Left ventricle myocardium superior (tissue), 1 donor: ENCODE measurements around the gene CTIF. TPM values are rescaled to one million over a fixed set of nuclear protein-coding genes. Genes with fewer than 3 reads are reported as not detected.
A peak's percentile ranks its signal among the peaks of the same experiment; 100 is the strongest.

ENCODE experiments used
- ATAC-seq: fragments of 200-7000 bp; cut with Tn5 transposase; one replicate; pipeline ENCODE4 v1.9.1; 2020; ENCODE audit warnings: mild to moderate bottlenecking, moderate library complexity
- DNase-seq: peaks from one replicate; pipeline ENCODE4 v3.0.0-alpha.2; 2020
- intact Hi-C: fragments of 100-400 bp; cut with micrococcal nuclease; formaldehyde crosslinking; loops from one replicate; pipeline ENCODE4 v1.11.0; 2022
- total RNA-seq: library from RNA; stranded (reverse); fragmentation: NEBNext Ultra II Directional; extraction: Animal tissue kit (Norgen Biotek cat#: 25700); gene quantifications from one replicate; pipeline ENCODE4 v1.2.1, GENCODE V29; 2021
- donor health status: DM: no; HTN: yes; CAD: no; lungs with severe emphysema.

The CTIF gene
- total RNA-seq, 1 donor from 2014 or later: 59.9 TPM

GRCh38 chr18:48819781-48820482, 281.1 kb downstream of the CTIF start:
- intact Hi-C loops: no loop called here
- no peak for DNase-seq
- ATAC-seq: peak; percentile 2

DNA sequence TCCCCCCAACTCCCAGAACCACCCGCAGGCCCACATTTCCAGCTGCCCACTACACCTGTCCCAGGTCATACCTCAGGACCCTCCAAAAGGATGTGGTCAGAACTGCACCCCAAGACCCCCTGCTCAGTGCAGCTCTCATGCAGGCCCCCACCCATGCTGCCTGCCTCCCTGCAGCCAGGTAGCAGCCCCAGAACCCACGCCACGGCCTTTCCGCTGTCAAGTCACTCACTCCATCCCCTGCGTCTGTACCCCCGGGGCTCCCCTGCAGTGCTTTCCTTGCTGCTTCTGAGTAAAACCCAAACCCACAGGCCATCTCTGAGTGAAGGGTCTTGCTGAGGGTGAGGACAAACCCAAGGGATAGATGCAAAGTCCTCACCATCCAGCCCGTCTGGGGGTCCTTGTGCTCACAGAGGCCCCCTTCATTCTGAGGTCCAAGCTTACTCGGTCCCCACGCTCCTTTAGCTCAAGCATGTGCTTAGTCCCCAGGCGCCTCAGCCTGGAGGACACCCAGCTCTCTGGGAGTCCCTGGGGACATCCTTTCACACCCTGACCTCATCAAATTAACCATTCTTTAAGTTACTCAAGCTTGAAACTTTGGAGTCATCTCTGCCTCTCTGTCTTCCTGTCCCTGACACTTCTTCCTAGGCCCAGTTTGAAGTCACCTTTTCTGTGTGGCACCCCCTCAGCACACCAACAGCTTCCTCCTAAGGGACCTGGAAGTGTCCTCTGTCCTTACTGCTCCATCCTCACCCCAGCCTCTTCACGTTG, 281.8 kb downstream of the CTIF start:
- intact Hi-C loops: no loop called here
- DNase-seq (no peak), ATAC-seq (no peak)

DNA sequence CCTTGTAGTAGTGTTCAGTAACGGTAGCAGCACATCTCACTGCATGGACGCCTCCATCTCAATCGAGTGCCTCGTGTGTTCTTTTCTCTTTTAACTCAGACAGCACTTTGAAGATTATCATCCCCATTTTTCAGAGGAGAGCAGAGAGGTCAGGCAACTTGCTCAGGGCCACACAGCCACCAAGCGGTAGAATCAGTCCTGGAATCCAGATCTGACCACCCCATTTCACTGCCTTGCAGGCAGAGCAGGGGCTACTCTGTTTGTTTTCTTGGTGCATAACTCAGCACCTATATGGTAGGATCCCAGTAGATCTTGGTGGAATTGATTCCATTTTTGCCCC, 282.4 kb downstream of the CTIF start:
- intact Hi-C loops: no loop called here
- ATAC-seq (no peak), DNase-seq (no peak)

DNA sequence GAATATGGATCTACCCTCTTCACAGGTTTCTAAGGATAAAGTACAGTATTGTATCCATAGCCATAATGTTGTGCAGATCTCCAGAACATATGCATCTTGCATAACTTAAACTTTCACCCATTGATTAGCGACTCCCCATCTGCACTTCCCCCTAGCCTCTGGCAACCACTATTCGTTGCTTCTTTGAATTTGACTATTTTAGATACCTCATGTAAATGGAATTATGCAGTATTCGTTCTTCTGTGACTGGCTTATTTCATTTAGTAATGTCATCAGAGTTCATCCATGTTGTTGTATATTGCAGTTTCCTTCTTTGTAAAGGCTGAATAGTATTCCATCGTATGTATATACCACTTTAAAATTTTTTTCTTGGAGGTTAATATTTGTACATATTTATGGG, 283.0 kb downstream of the CTIF start:
- no peak for ATAC-seq
- intact Hi-C loops: no loop called here
- DNase-seq: no peak

DNA sequence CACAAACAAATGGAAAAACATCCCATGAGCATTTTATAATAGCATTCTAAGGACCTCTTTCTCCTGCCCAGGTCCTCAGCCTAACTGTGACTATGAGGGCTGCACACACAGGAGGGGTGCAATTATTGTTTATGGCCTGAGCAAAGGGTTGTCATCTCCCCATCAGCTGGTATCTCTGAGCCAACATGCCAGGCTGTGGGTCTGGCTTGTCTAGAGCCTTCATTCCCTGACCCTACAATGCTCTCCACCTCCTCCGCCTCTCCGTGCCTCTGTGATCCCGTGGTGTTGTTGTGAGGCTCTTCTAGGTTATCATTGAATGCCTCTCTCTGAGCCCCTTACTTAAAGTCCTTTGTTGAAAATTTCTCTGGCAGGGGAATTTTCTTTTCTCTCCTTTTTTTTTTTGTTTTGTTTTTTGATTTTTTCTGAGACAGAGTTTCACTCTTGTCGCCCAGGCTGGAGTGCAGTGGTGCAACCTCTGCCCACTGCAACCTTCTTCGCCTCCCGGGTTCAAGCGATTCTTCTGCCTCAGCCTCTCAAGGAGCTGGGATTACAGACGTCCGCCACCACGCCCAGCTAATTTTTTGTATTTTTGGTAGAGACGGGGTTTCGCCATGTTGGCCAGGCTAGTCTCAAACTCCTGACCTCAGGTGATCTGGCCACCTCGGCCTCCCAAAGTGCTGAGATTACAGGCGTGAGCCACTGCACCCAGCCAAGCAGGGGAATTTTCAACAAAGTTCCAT, 285.6 kb downstream of the CTIF start:
- no peak for DNase-seq
- intact Hi-C loops: no loop called here

DNA sequence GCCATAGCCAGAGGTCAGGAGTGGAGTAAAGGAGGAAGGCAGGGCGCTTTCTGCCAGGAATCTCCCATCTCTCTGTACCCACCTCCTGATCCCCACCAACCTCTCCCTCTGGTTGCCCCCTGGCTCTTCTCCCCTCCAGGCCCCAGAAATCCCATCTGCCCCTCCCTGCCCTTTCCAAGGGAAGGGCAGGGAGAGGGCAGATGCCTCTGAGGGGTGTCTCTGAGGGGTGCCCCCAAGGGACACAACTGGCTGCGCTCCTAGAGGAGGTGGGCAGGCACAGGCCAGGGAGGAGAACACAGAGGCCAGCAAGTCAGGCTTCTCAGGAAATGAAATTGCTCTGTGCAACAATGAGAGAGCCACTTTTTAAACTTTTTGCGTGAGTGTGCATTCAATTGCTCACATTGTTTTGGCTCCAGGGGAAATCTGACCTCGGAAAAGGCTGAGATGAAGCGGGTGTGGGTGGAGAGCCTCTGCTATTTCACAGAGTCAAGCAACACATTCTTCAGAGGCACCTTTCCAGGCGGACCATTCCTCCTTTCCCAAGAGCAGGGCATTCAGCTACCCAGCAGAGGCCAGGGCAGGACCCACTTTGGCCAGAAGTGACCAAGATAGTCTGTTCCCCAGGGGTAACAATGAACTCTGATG, 286.4 kb downstream of the CTIF start:
- ATAC-seq: peak; percentile 33
- no peak for DNase-seq
- intact Hi-C loops: no loop called here

More for the DNA sequence above, 285.6 kb downstream of the CTIF start:
- no peak for ATAC-seq

GRCh38 chr18:48826271-48826670, 287.4 kb downstream of the CTIF start:
- DNase-seq (no peak), ATAC-seq (no peak)
- intact Hi-C loops: no loop called here

GRCh38 chr18:48826806-48827205, 288.0 kb downstream of the CTIF start:
- no peak for DNase-seq
- ATAC-seq: no peak
- intact Hi-C loops: no loop called here

- intact Hi-C loops: no loop called here
- ATAC-seq (peak; percentile 63), DNase-seq (no peak)
Observed at GRCh38 chr18:48827291-48828193, 288.7 kb downstream of the CTIF start.

- intact Hi-C loops: no loop called here
Observed at GRCh38 chr18:48828194-48828545, 289.3 kb downstream of the CTIF start.

DNA sequence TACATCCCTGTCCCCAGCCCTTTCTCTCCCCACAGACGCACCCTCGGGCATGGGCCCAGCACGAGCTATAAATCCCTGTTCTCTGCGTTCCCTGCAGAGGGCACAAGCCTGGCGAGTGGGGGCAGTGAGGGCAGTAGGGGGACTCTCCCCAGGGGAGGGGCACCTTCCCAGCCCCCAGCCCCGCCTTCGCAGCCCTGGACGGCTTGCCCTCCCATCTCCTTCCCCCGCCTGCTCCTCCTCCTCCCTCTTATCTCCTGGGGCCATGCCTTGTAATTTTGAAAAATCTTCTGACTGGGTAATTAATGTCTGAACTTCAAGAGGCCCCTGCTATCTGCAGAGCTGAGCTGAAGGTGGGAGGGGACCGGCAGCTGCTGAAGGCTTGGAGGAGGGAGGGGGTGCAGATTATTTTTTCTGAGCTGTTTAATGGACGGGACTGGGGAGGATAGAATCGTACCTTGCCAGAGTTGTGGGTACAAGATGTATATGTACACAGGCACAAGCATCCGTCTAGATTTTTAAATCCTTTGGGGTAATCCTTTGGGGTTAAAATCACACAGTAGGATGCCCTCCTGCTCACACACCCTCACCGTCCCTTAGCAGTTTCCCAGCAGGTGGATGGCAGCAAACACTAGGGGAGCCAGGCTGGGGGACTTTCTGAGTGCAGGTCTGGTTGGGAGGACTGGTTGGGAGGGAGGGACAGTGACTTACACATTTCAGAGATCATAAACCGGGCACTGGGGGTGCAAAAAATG, 290.0 kb downstream of the CTIF start:
- intact Hi-C loops: no loop called here
- no peak for ATAC-seq
- no peak for DNase-seq

More at GRCh38 chr18:48828194-48828545, 289.3 kb downstream of the CTIF start:
- ATAC-seq: no peak
- no peak for DNase-seq

- DNase-seq (no peak), ATAC-seq (no peak)
- intact Hi-C loops: no loop called here
Observed at GRCh38 chr18:48829443-48830149, 290.8 kb downstream of the CTIF start.

GRCh38 chr18:48831113-48831759, 292.4 kb downstream of the CTIF start:
- DNase-seq (no peak), ATAC-seq (no peak)
- intact Hi-C loops: no loop called here

DNA sequence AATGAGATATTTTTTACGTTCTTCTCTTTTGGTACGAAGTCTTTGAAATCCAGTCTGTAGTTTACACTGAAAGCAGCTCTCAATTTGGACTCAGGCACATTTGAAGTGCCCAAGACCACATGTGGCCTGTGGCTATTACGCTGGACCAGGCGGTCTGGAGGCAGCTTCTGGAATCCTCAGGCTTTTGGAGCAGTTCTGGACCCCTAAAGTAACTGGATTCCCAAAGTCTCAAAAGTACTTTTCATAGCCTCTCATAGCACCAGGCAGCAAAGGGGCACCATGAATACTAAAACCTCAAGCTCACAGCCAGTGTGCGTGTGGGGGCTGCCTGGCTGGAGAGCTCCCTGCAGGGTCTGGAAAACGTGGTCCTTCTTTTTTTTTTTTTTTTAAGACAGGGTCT, 293.0 kb downstream of the CTIF start:
- DNase-seq (no peak), ATAC-seq (no peak)

DNA sequence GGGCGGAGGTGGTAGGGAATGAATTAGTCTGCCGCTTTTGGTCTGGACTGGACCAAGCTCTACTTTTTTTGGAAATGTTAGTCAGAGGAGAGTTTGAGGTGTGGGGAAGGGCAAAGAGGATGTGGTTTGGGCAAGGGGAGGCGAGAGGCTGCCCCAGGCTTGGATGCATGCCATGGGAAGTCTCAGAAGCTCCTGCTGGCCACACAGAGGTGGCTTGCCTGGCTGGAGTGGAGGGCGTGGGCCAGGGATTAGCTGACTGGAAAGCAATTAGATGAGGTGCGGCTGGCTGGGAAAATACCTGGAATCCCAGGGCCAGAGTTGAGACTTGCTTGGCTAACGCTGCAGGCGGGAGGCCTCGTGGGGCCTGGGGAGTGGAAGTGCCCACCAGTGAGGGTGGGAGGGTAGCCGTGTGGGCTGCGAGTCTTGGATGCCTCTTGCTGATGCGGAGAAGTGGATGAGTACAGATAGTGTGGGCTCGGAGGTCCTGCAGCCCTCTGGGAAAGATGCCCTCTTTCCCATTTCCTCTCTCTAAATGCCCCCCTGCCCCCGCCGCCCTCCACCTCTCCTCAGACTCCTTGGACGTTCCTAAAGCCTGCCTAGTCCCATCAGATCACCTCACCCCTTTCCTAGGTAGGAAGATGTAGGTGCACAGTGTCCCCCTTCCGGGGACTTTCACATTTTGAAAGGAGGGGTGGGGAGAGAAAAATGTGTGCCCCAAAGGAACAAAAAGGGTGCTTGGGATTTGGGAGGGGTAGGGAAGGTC, 294.3 kb downstream of the CTIF start:
- intact Hi-C loops: no loop called here
- ATAC-seq (peak; percentile 18), DNase-seq (peak; percentile 33)

More for the DNA sequence above, 293.0 kb downstream of the CTIF start:
- intact Hi-C loops: no loop called here

DNA sequence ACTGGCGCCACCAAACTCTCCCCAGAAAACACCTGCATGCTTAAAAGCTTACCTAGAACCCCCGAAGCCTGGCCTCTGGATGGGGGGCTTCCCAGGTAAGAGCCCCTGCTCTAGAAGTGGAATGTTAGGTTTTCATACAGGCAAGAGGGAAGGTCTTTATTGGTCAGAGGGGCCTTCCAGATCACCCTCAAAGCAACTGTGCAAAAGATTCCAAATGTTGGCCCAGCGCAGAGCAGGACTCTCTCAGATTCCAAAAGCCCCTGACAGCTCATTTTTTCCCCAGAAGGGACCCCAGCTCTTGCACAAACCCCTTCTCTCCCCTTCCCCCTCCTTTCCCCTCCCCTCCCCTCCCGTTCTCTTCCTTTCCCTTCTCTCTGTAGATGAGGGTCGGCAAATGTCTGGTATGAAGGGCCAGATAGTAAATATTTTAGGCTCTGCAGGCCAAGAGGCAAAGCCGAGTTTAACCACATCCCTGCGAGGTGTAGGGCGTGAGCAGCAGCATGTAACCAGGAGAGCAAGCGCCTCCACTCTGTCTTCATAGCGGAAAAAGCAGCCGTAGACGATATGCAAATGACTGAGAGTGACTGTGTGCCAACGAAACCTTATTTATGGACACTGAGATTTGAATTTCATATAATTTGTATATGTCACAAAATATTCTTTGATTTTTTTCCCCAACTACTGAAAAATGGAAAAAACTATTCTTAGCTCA, 295.0 kb downstream of the CTIF start:
- peak; percentile 34 for ATAC-seq
- peak; percentile 18 for DNase-seq
- intact Hi-C loops: no loop called here
